Mucosa of descending colon (tissue), 3 donors: ENCODE results near the gene A2ML1. TPM values are rescaled to one million over a fixed set of nuclear protein-coding genes. Genes with fewer than 3 reads are reported as not detected.
"Not testable (repeated sequence)": the region's sequence is repeated elsewhere in the genome, so short reads cannot be mapped to it uniquely, and the experiment has no call there.

ENCODE experiments used
- ATAC-seq: fragments of 200-7000 bp; cut with Tn5 transposase; one replicate; pipeline ENCODE4 v1.9.1; 2020; ENCODE audit warnings: mild to moderate bottlenecking, moderate library complexity
- DNase-seq, 3 donors: peaks; one replicate each; pipeline ENCODE4 v3.0.0-alpha.2; 2020
- H3K36me3 ChIP-seq: fragments of 200-600 bp; one replicate; pipeline ENCODE4 v1.8.0; 2021; ENCODE audit warnings: low read depth, mild to moderate bottlenecking
- H3K4me1 ChIP-seq: fragments of 200-600 bp; one replicate; pipeline ENCODE4 v1.8.0; 2021; ENCODE audit warnings: low read depth, mild to moderate bottlenecking
- H3K4me3 ChIP-seq: fragments of 200-600 bp; one replicate; pipeline ENCODE4 v1.8.0; 2021; ENCODE audit warnings: mild to moderate bottlenecking
- H3K9me3 ChIP-seq: fragments of 200-600 bp; one replicate; pipeline ENCODE4 v1.8.0; 2021; ENCODE audit warnings: mild to moderate bottlenecking
- intact Hi-C, 2 donors: fragments of 100-400 bp; cut with DNase I in 1 of 2; cut with micrococcal nuclease in 1 of 2; formaldehyde crosslinking; loops; one replicate each; pipeline versions ENCODE4 v1.11.0 to v1.11.1; 2022; cut with DNase I, micrococcal nuclease
- total RNA-seq, 3 donors: library from RNA; stranded (reverse); fragmentation: NEBNext Ultra II Directional in 2 of 3; extraction: Animal tissue kit (Norgen Biotek cat#: 25700) in 2 of 3; gene quantifications; one replicate each; pipeline versions ENCODE4 v1.2.1 to v1.2.4, GENCODE V29; 2021 to 2023
- TF ChIP-seq, protein P1 (sequence below): fragments of 200-600 bp; IDR thresholded peaks from one replicate; pipeline ENCODE4 v1.8.0; 2022; ENCODE audit warnings: antibody characterized with exemption, mild to moderate bottlenecking
- donor health status: DM: no; HTN: no; CAD: no; lungs with moderate emphysema.
- donor health status: DM: no; HTN: no; CAD: no.
- donor health status: DM: no; HTN: yes; CAD: no.

A2ML1 gene
- total RNA-seq, 3 donors from 2014 or later = 0.46 TPM; not detected in 2

DNA sequence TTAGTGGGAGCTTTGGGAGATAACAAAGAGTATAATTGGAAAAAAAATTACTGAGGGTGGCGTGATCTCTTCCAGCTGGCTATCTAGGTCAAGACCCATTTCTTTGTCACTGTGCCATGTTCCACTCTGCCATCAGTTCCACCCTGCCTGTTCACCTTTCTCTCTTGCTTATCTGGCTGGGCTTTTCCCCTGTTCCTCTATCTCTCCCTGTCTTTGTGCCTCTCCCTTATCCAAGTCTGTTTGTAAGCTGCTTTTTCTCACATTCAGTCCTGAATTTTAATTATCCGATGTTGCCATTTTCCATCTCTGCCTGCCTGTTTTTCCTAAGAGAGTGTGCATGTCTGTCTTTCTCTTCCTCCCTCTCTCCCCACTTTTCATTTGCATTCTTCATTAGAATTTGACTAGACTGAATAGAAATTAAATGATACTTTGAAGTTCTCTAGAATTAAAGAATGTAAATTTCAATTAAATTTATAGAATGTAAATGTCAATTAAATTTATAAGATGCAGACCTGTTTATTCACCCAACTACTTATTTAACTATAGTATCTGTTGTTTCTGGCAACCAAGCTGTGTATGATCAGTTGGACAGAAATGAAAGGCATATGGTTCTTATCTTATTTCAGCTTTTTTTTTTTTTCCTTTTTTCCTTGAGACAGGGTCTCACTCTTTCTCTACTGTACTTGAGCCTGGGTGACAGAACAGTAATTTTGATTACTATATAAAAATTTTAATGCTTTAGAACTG, 40.9 kb upstream of the A2ML1 start:
- TF ChIP-seq, protein P1, sequence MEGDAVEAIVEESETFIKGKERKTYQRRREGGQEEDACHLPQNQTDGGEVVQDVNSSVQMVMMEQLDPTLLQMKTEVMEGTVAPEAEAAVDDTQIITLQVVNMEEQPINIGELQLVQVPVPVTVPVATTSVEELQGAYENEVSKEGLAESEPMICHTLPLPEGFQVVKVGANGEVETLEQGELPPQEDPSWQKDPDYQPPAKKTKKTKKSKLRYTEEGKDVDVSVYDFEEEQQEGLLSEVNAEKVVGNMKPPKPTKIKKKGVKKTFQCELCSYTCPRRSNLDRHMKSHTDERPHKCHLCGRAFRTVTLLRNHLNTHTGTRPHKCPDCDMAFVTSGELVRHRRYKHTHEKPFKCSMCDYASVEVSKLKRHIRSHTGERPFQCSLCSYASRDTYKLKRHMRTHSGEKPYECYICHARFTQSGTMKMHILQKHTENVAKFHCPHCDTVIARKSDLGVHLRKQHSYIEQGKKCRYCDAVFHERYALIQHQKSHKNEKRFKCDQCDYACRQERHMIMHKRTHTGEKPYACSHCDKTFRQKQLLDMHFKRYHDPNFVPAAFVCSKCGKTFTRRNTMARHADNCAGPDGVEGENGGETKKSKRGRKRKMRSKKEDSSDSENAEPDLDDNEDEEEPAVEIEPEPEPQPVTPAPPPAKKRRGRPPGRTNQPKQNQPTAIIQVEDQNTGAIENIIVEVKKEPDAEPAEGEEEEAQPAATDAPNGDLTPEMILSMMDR = no peak
- intact Hi-C loops = no loop called here
- no peaks in the 10 kb centered on the region for H3K4me1 ChIP-seq
- ATAC-seq (no peak), DNase-seq (no peak)
- no peaks in the 10 kb centered on the region for H3K9me3 ChIP-seq
- no peaks in the 10 kb centered on the region for H3K36me3 ChIP-seq
- H3K4me3 ChIP-seq = no peak overlapping the region

DNA sequence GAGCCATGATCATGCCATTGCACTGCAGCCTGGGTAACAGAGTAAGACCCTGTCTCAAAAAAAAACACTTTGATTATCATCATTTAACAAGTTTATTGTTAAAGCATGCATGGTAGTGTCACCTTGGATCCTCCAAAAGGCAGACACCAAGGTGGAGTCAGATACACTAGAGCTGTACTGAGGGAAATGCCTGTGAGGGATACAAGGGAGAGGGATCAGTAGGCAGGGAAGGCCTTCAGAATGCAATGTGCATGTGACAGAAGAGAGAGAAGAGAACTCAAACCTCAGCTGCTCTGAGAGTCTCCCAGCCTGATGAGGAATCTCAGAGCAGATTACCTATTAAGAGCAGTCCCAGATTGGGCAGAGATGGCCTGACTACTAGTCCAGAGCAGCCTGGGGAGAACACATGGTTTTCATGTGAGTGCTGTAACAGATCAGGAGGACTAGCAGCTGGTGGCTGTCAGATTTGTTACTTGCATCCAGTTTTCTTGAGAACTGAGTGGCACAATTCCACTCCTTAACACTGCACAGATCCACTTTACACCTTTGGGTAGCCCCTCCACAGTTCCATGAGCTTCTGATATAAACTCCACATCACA, 38.0 kb upstream of the A2ML1 start:
- DNase-seq = no peak
- ATAC-seq = no peak
- Histone ChIP-seq H3K4me3 (no peak overlapping the region), H3K36me3 (no peaks in the 10 kb centered on the region), H3K4me1 (no peaks in the 10 kb centered on the region), H3K9me3 (no peaks in the 10 kb centered on the region)
- TF ChIP-seq, protein P1 = no peak
- intact Hi-C loops = no loop called here

DNA sequence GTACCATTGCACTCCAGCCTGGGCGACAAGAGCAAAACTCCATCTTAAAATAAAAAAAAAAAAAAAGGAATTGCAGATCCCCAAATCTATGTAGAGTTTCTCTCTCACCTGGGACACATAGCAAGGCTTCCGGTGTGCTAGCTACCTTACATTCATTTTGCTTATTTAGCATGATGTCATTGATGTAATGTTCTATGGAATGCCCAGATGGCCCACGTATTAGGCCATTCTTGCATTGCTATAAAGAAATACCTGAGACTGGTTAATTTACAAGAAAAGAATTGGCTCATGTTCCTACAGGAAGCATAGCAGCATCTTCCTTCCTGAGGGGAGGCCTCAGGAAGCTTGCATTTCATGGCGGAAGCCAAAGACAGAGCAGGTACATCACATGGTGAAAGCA, 36.9 kb upstream of the A2ML1 start:
- H3K4me1 ChIP-seq = no peaks in the 10 kb centered on the region
- ATAC-seq = no peak
- TF ChIP-seq, protein P1 = no peak
- H3K4me3 ChIP-seq = no peak overlapping the region
- no peak for DNase-seq
- intact Hi-C loops = no loop called here
- H3K9me3 ChIP-seq = no peaks in the 10 kb centered on the region
- H3K36me3 ChIP-seq = no peaks in the 10 kb centered on the region

DNA sequence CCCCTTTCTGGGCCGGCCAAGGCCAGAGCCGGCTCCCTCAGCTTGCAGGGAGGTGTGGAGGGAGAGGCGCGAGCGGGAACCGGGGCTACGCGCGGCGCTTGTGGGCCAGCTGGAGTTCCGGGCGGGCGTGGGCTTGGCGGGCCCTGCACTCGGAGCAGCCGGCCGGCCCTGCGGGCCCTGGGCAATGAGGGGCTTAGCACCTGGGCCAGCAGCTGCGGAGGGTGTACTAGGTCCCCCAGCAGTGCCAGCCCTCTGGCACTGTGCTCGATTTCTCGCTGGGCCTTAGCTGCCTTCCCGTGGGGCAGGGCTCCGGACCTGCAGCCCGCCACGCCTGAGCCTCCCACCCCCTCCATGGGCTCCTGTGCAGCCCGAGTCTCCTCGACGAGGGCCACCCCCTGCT, 35.2 kb upstream of the A2ML1 start:
- ATAC-seq, H3K4me1 ChIP-seq, H3K4me3 ChIP-seq, DNase-seq, H3K9me3 ChIP-seq, H3K36me3 ChIP-seq, intact Hi-C loops: not testable (repeated sequence)

DNA sequence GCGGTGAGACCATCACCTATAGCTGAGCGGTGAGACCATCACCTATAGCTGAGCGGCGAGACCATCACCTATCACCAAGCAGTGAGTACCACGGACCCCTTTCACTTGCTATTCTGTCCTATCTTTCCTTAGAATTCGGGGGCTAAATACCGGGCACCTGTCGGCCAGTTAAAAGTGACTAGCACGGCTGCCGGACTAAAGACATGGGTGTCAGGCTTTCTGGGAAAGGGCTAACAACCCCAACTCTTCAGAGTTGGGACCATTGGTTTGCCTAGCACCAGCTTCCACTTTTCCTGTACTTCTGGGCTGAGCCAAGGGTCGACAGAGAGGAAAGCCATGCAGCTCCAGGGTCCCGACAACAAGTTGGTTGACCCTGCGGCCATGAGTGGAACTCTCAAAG, 33.7 kb upstream of the A2ML1 start:
- H3K36me3 ChIP-seq, H3K9me3 ChIP-seq, ATAC-seq, H3K4me3 ChIP-seq, intact Hi-C loops, H3K4me1 ChIP-seq, DNase-seq: not testable (repeated sequence)

DNA sequence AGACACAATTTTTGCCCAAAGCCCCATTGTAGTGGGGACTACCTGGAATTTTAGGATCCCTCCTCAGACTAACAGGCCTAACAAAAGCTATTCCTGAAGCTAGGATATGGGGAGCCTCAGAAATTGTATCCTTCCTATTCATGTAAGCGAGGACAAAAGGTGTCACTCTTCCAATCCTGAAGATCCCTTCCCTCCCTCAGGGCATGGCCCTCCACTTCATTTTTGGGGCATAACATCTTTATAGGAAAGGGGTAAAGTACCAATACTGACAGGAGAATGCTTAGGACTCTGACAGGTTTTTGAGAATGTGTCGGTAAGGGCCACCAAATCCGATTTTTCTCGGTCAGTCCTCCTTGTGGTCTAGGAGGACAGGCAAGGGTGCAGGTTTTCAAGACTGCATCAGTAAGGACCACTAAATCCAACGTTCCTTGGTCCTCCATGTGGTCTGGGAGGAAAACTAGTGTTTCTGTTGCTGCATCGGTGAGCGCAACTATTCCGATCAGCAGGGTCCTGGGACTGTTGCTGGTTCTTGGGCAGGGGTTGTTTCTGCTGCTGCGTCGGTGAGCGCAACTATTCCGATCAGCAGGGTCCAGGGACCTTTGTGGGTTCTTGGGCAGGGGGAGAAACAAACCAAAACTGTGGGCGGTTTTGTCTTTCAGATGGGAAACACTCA, 32.9 kb upstream of the A2ML1 start:
- H3K9me3 ChIP-seq, H3K36me3 ChIP-seq, intact Hi-C loops, ATAC-seq, H3K4me3 ChIP-seq, H3K4me1 ChIP-seq, DNase-seq: not testable (repeated sequence)

DNA sequence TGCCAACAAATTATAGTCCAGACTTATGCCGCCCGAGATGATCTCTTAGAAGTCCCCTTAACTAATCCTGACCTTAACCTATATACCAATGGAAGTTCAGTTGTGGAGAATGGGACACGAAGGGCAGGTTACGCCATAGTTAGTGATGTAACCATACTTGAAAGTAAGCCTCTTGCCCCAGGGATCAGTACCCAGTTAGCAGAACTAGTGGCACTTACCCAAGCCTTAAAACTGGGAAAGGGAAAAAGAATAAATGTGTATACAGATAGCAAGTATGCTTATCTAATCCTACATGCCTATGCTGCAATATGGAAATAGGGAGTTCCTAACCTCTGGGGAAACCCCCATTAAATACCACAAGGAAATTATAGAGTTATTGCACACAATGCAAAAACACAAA, 29.2 kb upstream of the A2ML1 start:
- H3K4me1 ChIP-seq, ATAC-seq, H3K4me3 ChIP-seq, intact Hi-C loops, H3K36me3 ChIP-seq, DNase-seq, H3K9me3 ChIP-seq: not testable (repeated sequence)

DNA sequence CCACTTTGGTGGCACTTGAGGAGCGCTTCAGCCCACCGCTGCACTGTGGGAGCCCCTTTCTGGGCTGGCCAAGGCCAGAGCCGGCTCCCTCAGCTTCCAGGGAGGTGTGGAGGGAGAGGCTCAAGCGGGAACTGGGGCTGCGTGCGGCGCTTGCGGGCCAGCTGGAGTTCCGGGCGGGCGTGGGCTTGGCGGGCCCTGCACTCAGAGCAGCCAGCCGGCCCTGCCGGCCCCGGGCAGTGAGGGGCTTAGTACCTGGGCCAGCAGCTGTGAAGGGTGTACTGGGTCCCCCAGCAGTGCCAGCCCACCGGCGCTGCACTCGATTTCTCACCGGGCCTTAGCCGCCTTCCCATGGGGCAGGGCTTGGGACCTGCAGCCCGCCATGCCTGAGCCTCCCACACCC, 27.8 kb upstream of the A2ML1 start:
- intact Hi-C loops, ATAC-seq: not testable (repeated sequence)

More for the DNA sequence above, 27.8 kb upstream of the A2ML1 start:
- H3K4me1 ChIP-seq, DNase-seq, H3K4me3 ChIP-seq, H3K9me3 ChIP-seq, H3K36me3 ChIP-seq: not testable (repeated sequence)
